Liver (tissue), 9 donors: Measurements from ENCODE around the gene COL27A1. TPM values are rescaled to one million over a fixed set of nuclear protein-coding genes. Genes with fewer than 3 reads are reported as not detected.
"Not testable (repeated sequence)": the region's sequence is repeated elsewhere in the genome, so short reads cannot be mapped to it uniquely, and the experiment has no call there.

Experiments used
- DNase-seq: peaks from one replicate; pipeline ENCODE4 v3.0.0-alpha.2; 2017; ENCODE audit warnings: low spot score
- H3K27ac ChIP-seq, 2 donors: one replicate each; pipeline ENCODE4 v1.7.0; 2013; ENCODE audit warnings: inconsistent platforms in 2 of 2, low read length in 2 of 2, control low read depth in 1 of 2, low read depth in 1 of 2, mild to moderate bottlenecking in 1 of 2
- H3K27me3 ChIP-seq, 4 donors: one replicate each; pipeline versions ENCODE4 v1.6.1 to v1.7.0; 2013; ENCODE audit warnings: low read length in 3 of 4, inconsistent platforms in 1 of 4, mild to moderate bottlenecking in 1 of 4, moderate library complexity in 1 of 4; ENCODE audit not compliant: control insufficient read depth in 4 of 4, insufficient read depth in 4 of 4
- H3K36me3 ChIP-seq, 4 donors: one replicate each; pipeline versions ENCODE4 v1.6.1 to v1.7.0; 2013; ENCODE audit warnings: low read length in 3 of 4, mild to moderate bottlenecking in 3 of 4, low read depth in 1 of 4, moderate library complexity in 1 of 4; ENCODE audit not compliant: control insufficient read depth in 4 of 4, insufficient read depth in 3 of 4
- H3K4me1 ChIP-seq, 4 donors: one replicate each; pipeline versions ENCODE4 v1.6.1 to v1.7.0; 2013; ENCODE audit warnings: low read length in 3 of 4, mild to moderate bottlenecking in 3 of 4, moderate library complexity in 1 of 4; ENCODE audit not compliant: control insufficient read depth in 4 of 4, insufficient read depth in 4 of 4
- H3K4me3 ChIP-seq, 3 donors: one replicate each; pipeline versions ENCODE4 v1.6.1 to v1.7.0; 2013; ENCODE audit warnings: low read length in 3 of 3, control low read depth in 1 of 3, low read depth in 1 of 3, mild to moderate bottlenecking in 1 of 3
- H3K9ac ChIP-seq, 2 donors: one replicate each; pipeline ENCODE4 v1.7.0; 2013; ENCODE audit warnings: low read length in 2 of 2, mild to moderate bottlenecking in 2 of 2, moderate library complexity in 2 of 2, control low read depth in 1 of 2, low read depth in 1 of 2
- H3K9me3 ChIP-seq, 4 donors: one replicate each; pipeline versions ENCODE4 v1.6.1 to v1.7.0; 2013; ENCODE audit warnings: low read length in 3 of 4; ENCODE audit not compliant: control insufficient read depth in 4 of 4
- ATF3 ChIP-seq: IDR thresholded peaks from 2 replicates; pipeline ENCODE4 v1.6.1; 2016; ENCODE audit warnings: antibody characterized with exemption
- CTCF ChIP-seq: fragments of 150-350 bp; IDR thresholded peaks from 2 replicates; pipeline ENCODE4 v1.5.1; 2017; ENCODE audit warnings: improper control_type of control experiment, low read depth, low read length; ENCODE audit not compliant: missing input control
- FOXA2 ChIP-seq: IDR thresholded peaks from 2 replicates; pipeline ENCODE4 v1.6.1; 2016; ENCODE audit warnings: antibody characterized with exemption
- HNF4G ChIP-seq: IDR thresholded peaks from 2 replicates; pipeline ENCODE4 v1.6.1; 2016; ENCODE audit warnings: antibody characterized with exemption
- MAX ChIP-seq: IDR thresholded peaks from 2 replicates; pipeline ENCODE4 v1.6.1; 2016; ENCODE audit warnings: antibody characterized with exemption
- NR2F2 ChIP-seq: IDR thresholded peaks from 2 replicates; pipeline ENCODE4 v1.6.1; 2016; ENCODE audit warnings: antibody characterized with exemption
- RAD21 ChIP-seq, 2 donors: IDR thresholded peaks; 2 replicates each; pipeline ENCODE4 v1.6.1; 2016; ENCODE audit warnings: antibody characterized with exemption in 2 of 2, mild to moderate bottlenecking in 2 of 2
- REST ChIP-seq: IDR thresholded peaks from 2 replicates; pipeline ENCODE4 v1.6.1; 2016; ENCODE audit warnings: antibody characterized with exemption, mild to moderate bottlenecking
- RXRA ChIP-seq, 2 donors: IDR thresholded peaks; 2 replicates each; pipeline ENCODE4 v1.6.1; 2017 to 2018; ENCODE audit warnings: antibody characterized with exemption in 2 of 2, mild to moderate bottlenecking in 1 of 2
- SP1 ChIP-seq: IDR thresholded peaks from 2 replicates; pipeline ENCODE4 v1.6.1; 2018; ENCODE audit warnings: antibody characterized with exemption, mild to moderate bottlenecking
- TAF1 ChIP-seq: conservative IDR thresholded peaks from 2 replicates; pipeline ENCODE4 v1.6.1; 2016; ENCODE audit warnings: antibody characterized with exemption, mild to moderate bottlenecking
- WGBS: extraction: QIAGEN DNeasy Blood & Tissue Kit; methylation state at CpG from one replicate; pipeline ENCODE4 v1.1.7; 2013; 5-methylcytosine and 5-hydroxymethylcytosine counted together
- polyA plus RNA-seq, 2 donors: library from polyadenylated mRNA; stranded (reverse) in 1 of 2; unstranded in 1 of 2; fragments of 200-250 nt in 1 of 2; fragments of >200 nt in 1 of 2; fragmentation: Nextera tagmentation in 1 of 2; extraction: Ambion mirVana in 1 of 2; gene quantifications; one replicate each; pipeline versions ENCODE4 v1.2.1 to v1.2.3, GENCODE V29; 2013 to 2015
- total RNA-seq, 2 donors: library from RNA; depleted of rRNA; stranded (reverse); fragments of >200 nt; gene quantifications; one replicate each; pipeline ENCODE4 v1.2.3, GENCODE V29; 2014
- donor health status: healthy.
- donor health status: healthy.
- donor health status: healthy.
- donor health status: healthy.
- donor health status: healthy.

COL27A1 gene
- total and polyA plus RNA-seq, 4 donors: 7.0 to 20.4 (median 12.0) TPM

GRCh38 chr9:114190563-114190905 lies 35.2 kb downstream of the COL27A1 start:
- Histone ChIP-seq H3K36me3 (peaks cover under 1 to 21% (median 9%) of the 10 kb centered on the region in 4 donors), H3K4me1 (no peaks in the 10 kb centered on the region), H3K4me3 (no peak overlapping the region), H3K27ac (no peak overlapping the region), H3K27me3 (no peaks in the 10 kb centered on the region), H3K9me3 (peaks cover 0 to 4% (median 0%) of the 10 kb centered on the region in 4 donors), H3K9ac (no peak overlapping the region)
- no peak for DNase-seq
- 95% methylated on average over 1 of the region's 1 CpG for WGBS
- no peak for TF ChIP-seq HNF4G
- no peak for TF ChIP-seq SP1
- no peak for TF ChIP-seq TAF1
- no peak for TF ChIP-seq CTCF
- TF ChIP-seq MAX: no peak

- not testable (repeated sequence) for DNase-seq, H3K4me1 ChIP-seq, H3K27ac ChIP-seq, H3K4me3 ChIP-seq, H3K27me3 ChIP-seq, H3K9me3 ChIP-seq, H3K9ac ChIP-seq
- H3K36me3 ChIP-seq: peaks cover 3 to 23% (median 10%) of the 10 kb centered on the region in 4 donors
- WGBS: 95% methylated on average over 5 of the region's 5 CpGs
These were observed 36.1 kb downstream of the COL27A1 start for GRCh38 chr9:114191402-114191801.

- no peak for TF ChIP-seq HNF4G
- no peak for TF ChIP-seq CTCF
- no peak for TF ChIP-seq RAD21 (IDR thresholded peaks at IDR 0.05)
- no peak for TF ChIP-seq REST
- no peak for TF ChIP-seq RXRA (IDR thresholded peaks at IDR 0.05)
- TF ChIP-seq ATF3: no peak
- no peak for TF ChIP-seq FOXA2
- TF ChIP-seq SP1: no peak
- TF ChIP-seq NR2F2: no peak
- no peak for DNase-seq
- H3K27me3 ChIP-seq: no peaks in the 10 kb centered on the region
- WGBS: 94% methylated on average over 1 of the region's 1 CpG
- H3K27ac ChIP-seq: no peak overlapping the region
- no peaks in the 10 kb centered on the region for H3K4me1 ChIP-seq
- no peak overlapping the region for H3K4me3 ChIP-seq
- H3K9ac ChIP-seq: no peak overlapping the region
- peaks cover 3 to 21% (median 14%) of the 10 kb centered on the region in 4 donors for H3K36me3 ChIP-seq
- H3K9me3 ChIP-seq: peaks cover 0 to 4% (median 0%) of the 10 kb centered on the region in 4 donors
These were observed 37.2 kb downstream of the COL27A1 start for GRCh38 chr9:114192539-114192938.
